DMS114 treated with DMSO at 0.1 percent for 48 hours (cell line): ENCODE data around the gene ITIH3.

Source experiments
- DNase-seq: peaks from one replicate; lab custom pipeline; 2025; ENCODE audit not compliant: unreplicated experiment; lab: John Stamatoyannopoulos, UW

Gene ITIH3

GRCh38 chr3:52824037-52824436 lies 29.4 kb downstream of the ITIH3 start:
- no peak for DNase-seq

- DNase-seq: no peak
These were observed 32.8 kb downstream of the ITIH3 start for GRCh38 chr3:52827441-52827840.

GRCh38 chr3:52827866-52828376 lies 33.3 kb downstream of the ITIH3 start:
- DNase-seq: no peak

- DNase-seq: no peak
These were observed 34.9 kb downstream of the ITIH3 start for GRCh38 chr3:52829482-52829881.

- no peak for DNase-seq
These were observed 35.4 kb downstream of the ITIH3 start for GRCh38 chr3:52829906-52830463.

- DNase-seq: no peak
These were observed 36.1 kb downstream of the ITIH3 start, which contains the start of gene ITIH4 for GRCh38 chr3:52830535-52831258. Gene ITIH4, minus strand, starts transcription at chr3:52830672. Its CDS starts 30 bp downstream, at chr3:52830642.

DNA sequence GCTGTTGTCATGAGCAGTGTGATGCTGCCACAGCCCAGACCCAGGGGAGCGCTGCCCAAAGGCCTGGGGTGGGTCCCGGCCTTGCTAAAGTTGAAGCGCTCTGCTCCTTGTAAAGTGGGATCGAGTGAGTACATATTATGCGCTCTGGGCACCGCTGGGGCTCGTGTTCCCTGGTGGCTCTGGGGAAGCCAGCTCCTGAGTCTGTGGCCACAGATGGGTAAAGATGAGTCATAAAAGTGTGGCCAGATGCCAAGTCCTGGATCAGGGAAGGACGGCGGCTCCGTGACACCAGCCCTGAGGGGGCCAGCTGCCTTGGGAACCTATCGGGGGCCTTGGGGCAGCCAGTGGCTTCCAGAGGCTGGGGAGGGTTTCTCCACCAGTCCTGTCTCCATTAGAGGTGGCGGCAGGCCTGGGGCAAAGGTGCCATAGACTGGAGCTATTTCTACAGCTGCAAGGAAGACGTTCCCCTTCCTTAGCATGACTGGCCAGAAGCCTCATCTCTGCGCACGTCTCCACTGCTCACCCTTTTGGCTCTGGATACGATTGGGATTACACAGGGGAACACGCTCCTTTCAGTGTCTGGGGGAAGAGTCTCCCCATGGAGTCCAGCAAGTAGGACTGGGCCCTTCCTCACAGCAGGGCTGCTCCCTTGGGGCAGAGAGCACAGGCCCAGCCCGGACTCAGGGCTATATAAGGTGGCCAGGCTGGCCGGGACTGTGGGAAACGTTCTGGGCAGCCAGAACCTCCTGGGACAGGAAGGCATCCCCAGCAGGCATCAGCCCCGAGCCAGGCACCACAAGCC lies 37.1 kb downstream of the ITIH3 start:
- DNase-seq: no peak

DNA sequence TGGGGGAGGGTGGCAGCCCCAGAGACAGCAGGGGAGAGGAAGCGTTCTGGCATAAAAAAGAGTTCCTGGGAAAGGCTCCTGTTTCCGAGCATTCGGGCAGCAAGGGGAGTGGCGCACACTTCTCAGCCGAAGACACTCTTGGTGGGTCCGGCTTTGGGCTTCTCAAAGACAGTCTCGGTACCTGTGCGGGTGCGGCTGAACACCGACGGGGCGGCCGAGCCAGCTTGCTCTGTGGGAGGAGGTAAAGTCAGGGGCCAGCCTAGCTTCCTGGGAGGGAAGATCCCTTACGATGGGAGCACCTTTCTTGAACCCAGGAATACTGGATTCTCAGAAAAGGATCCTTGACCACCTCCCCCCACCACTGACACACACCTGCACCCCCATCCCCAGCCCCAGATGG lies 38.6 kb downstream of the ITIH3 start:
- no peak for DNase-seq

- DNase-seq: no peak
These were observed 40.4 kb downstream of the ITIH3 start, which contains the start of gene MUSTN1 for GRCh38 chr3:52834871-52835501. Gene MUSTN1, minus strand, starts transcription at chr3:52835019. Its CDS starts 71 bp downstream, at chr3:52834948.

- no peak for DNase-seq
These were observed 41.3 kb downstream of the ITIH3 start for GRCh38 chr3:52835766-52836470.

DNA sequence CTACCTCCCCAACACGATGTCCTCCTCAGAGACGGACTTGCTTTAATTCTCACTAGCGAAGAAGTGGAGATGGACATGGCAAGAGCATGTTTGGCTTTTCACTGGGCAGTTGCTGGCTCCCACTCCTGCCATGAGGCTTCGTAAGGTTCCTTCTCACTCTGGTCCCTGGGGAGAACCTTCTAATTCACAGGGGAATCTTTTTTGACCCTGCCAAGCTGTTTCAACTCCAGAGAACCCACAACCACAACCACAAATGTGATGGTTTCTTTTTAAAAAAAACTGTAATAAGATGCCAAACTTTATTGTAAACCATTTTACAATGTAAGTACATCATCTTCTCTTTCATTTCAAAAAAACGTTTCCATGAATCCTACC lies 41.9 kb downstream of the ITIH3 start:
- DNase-seq: no peak

DNA sequence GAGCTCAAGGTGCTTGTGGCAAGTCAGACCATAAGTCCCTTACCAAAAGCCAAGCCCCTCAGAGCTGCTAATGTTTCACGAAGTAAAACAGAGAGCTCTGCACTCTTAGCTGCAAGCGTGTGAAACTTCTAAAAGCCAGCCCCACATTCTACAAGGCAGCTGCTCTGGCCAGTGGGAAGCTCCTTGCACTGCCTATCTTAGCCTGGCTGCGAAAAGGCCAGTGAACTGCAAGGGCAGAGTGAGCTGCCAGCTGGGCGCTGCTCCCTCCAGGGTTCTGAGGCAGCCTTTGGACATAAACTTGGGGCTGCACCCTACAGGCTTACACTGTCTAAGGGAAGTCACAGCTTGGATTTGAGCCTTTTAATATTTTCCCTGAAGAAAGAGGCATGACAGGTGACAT lies 42.4 kb downstream of the ITIH3 start:
- no peak for DNase-seq

- DNase-seq: no peak
These were observed 44.1 kb downstream of the ITIH3 start for GRCh38 chr3:52838561-52839267.

- no peak for DNase-seq
These were observed 44.6 kb downstream of the ITIH3 start for GRCh38 chr3:52839268-52839575.

DNA sequence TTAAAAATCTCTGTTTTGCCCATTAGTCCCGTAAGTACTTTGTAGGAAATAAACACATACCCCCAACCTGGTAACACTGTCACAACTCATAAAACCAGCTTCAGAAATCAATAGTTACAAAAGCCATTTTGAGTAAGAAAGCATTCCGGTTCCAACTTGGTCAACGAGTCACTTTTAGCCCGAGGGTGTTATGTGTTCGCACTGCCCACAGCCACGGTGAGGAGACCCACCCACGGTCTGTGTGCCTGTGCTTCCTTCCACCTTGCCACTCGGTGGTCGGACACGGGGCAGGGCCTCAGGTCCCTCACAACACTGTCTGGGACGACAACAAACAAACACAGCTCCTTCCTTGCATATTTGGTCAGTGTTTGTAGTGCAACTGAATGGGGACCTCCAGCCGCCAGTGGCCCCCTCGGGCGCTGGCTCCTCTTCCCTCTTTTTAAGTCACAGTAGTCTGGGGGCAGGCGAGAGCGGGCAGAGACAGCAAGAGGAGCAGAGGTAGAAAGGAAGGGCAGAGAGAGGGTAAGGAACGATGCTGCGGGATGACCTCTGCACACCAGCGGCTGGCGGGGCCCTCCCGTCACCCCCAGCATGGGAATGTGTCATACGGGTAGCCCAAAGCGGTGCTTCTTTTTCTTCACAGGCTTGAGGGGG lies 45.4 kb downstream of the ITIH3 start:
- no peak for DNase-seq

- no peak for DNase-seq
These were observed 46.8 kb downstream of the ITIH3 start for GRCh38 chr3:52841211-52841980.

DNA sequence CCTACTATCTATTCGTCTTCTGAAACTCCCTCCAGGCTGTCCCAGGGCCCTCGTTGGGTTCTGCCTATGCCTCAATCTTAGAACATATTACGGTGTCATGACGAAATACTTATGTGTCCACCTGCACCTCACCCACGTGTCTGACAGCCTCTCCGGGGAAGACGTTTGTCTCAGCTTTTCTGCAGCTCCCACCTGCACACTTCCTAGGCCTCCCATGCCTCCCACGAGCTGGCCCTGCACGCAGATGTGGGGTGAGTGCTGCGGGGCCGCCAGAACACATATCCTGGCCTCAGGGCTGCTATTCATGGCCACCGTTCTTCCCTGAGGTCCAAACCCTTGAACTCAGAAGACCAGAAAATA lies 47.4 kb downstream of the ITIH3 start:
- DNase-seq: no peak

DNA sequence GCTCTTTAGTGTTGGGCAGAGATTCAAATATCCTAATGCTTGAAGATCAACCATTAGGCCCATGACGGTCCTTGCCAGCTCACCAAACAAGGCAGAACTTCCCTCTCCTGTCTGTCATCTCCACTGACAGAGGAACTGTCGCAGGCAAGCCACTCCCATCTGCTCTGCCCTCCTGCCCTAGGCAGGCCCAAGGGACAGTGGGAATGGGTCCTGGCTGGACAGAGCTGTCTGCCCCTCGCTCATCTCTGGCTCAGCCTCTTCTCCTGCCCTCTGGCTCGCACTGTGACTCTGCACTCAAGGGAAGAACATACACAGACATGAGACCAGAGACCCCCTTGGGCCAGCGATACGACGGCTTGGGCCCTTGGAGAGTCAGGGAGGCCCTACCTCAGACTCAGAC lies 47.8 kb downstream of the ITIH3 start:
- DNase-seq: no peak
